ENCODE data around the gene GRIK4. TPM values are rescaled to one million over a fixed set of nuclear protein-coding genes. Genes with fewer than 3 reads are reported as not detected.
A peak's percentile ranks its signal among the peaks of the same experiment; 100 is the strongest.

GRIK4 gene
- total RNA-seq, 1 donor from 2014 or later = 4.3 TPM

GRCh38 chr11:120988603-120989002, 477.1 kb downstream of the GRIK4 start:
- Histone ChIP-seq H3K27ac (no peak overlapping the region), H3K36me3 (no peaks in the 10 kb centered on the region), H3K27me3 (peaks cover 3% of the 10 kb centered on the region), H3K9me3 (no peaks in the 10 kb centered on the region), H3K4me1 (peaks cover 5% of the 10 kb centered on the region), H3K4me3 (no peak overlapping the region)
- ATAC-seq (no peak), DNase-seq (no peak)
- TF ChIP-seq CTCF (IDR thresholded peaks at IDR 0.05) = no peak
- intact Hi-C loops (cut with DNase I) = no loop called here

GRCh38 chr11:120991830-120992686, 480.5 kb downstream of the GRIK4 start:
- DNase-seq = no peak
- intact Hi-C loops (cut with DNase I) = no loop called here
- TF ChIP-seq CTCF (IDR thresholded peaks at IDR 0.05) = no peak
- peak; percentile 35 for ATAC-seq
- H3K36me3 ChIP-seq = no peaks in the 10 kb centered on the region
- H3K9me3 ChIP-seq = no peaks in the 10 kb centered on the region
- peaks cover under 1% of the 10 kb centered on the region for H3K27me3 ChIP-seq
- no peak overlapping the region for H3K4me3 ChIP-seq
- no peak overlapping the region for H3K27ac ChIP-seq
- H3K4me1 ChIP-seq = no peaks in the 10 kb centered on the region

GRCh38 chr11:120994091-120994859, 482.7 kb downstream of the GRIK4 start:
- DNase-seq = no peak
- Histone ChIP-seq H3K4me3 (no peak overlapping the region), H3K9me3 (no peaks in the 10 kb centered on the region), H3K36me3 (no peaks in the 10 kb centered on the region), H3K27ac (no peak overlapping the region), H3K4me1 (no peaks in the 10 kb centered on the region), H3K27me3 (peaks cover 4% of the 10 kb centered on the region)
- TF ChIP-seq CTCF (IDR thresholded peaks at IDR 0.05) = no peak
- intact Hi-C loops (cut with DNase I) = no loop called here
- ATAC-seq = no peak

DNA sequence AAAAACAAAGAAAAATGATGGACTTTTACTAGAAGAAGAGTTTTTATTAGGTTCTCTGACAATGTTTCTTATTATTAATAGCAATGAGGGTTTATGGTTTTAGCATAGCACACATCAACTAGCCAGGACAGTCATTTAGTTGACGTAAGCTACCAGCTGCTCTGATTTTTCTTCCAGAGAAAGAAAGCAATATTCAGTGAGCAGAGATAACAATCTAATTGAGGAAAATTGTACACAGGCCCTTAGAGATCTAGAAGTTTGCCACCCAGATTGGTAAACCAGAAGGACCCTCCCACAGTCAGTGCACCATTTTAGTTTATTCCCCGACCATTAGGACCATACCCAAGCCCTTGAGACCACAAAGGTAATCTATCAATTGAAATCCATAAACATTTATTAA, 483.6 kb downstream of the GRIK4 start:
- ATAC-seq (no peak), DNase-seq (no peak)
- H3K4me1 ChIP-seq = no peaks in the 10 kb centered on the region
- no peaks in the 10 kb centered on the region for H3K36me3 ChIP-seq
- peaks cover 7% of the 10 kb centered on the region for H3K27me3 ChIP-seq
- H3K27ac ChIP-seq = no peak overlapping the region
- TF ChIP-seq CTCF (IDR thresholded peaks at IDR 0.05) = no peak
- no peaks in the 10 kb centered on the region for H3K9me3 ChIP-seq
- intact Hi-C loops (cut with DNase I) = no loop called here
- no peak overlapping the region for H3K4me3 ChIP-seq

DNA sequence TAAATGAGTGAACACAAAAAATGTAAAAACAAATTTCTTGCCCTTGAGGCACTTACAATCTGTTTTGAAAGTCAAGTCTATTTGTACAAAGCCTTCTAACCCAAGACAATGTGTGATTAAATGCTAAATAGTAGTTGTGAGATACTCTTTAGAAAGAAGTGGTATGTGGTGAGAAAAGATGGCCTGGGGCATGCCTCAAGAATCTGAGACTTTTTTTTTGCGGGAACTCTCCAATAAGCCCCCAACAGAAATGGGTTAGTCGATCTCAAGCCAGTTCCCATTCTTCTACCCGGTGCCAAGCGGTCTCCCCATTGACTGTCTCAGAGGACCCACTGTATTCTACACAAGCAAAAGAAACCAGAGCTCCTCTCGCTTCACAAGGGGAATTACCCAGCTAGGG, 485.4 kb downstream of the GRIK4 start:
- Histone ChIP-seq H3K36me3 (no peaks in the 10 kb centered on the region), H3K4me1 (no peaks in the 10 kb centered on the region), H3K27ac (no peak overlapping the region), H3K4me3 (no peak overlapping the region), H3K27me3 (peaks cover 7% of the 10 kb centered on the region), H3K9me3 (no peaks in the 10 kb centered on the region)
- ATAC-seq (no peak), DNase-seq (no peak)
- intact Hi-C loops (cut with DNase I) = no loop called here
- TF ChIP-seq CTCF (IDR thresholded peaks at IDR 0.05) = no peak

Data from upper lobe of right lung (tissue), 1 donor.